ENCODE data around the gene ESRRA. TPM values are rescaled to one million over a fixed set of nuclear protein-coding genes. Genes with fewer than 3 reads are reported as not detected.
A peak's percentile ranks its signal among the peaks of the same experiment; 100 is the strongest.

Gene ESRRA
- total and polyA plus RNA-seq, 9 of the 15 experiments (the other 6 are each of a cell fraction or from before 2014, with no cell fraction given), result 0.27 to 89.7 (median 23.7) TPM

GRCh38 chr11:64268025-64268892 is 37.1 kb upstream of the ESRRA start (continued):
- TF ChIP-seq ZBTB7A (IDR thresholded peaks at IDR 0.05; ENCODE audit: borderline replicate concordance, control insufficient read depth, low read depth, low read length), result peak; percentile 7; the same call in 1 of the 2 replicates
- TF ChIP-seq CTBP1 (IDR thresholded peaks at IDR 0.05; ENCODE audit: borderline replicate concordance), result peak; percentile 35; the same call in 1 of the 2 replicates
- no peak for TF ChIP-seq TFE3 (CRISPR knock-in tag; IDR thresholded peaks at IDR 0.05)
- TF ChIP-seq NEUROD1 (IDR thresholded peaks at IDR 0.05; ENCODE audit: borderline replicate concordance, low read depth, low read length, partially characterized antibody), result peak; percentile 28
- no peak; the same call in 1 of the 2 replicates for TF ChIP-seq ZNF134 (CRISPR knock-in tag; conservative IDR thresholded peaks at IDR 0.05)
- TF ChIP-seq FOXJ2 (tag; IDR thresholded peaks at IDR 0.05), result no peak; the same call in 1 of the 2 replicates
- no peak for TF ChIP-seq TBP (optimal IDR thresholded peaks at IDR 0.05; ENCODE audit: low read depth, low read length)
- TF ChIP-seq BRCA1 (IDR thresholded peaks at IDR 0.05), result no peak
- 0 out of 2 replicates have a peak, but pooled peaks have one; percentile 37 for TF ChIP-seq BRCA1 (CRISPR knock-in tag; IDR thresholded peaks at IDR 0.05)
- peak; percentile 2; the same call in 1 of the 2 replicates for TF ChIP-seq ZNF592 (IDR thresholded peaks at IDR 0.05)
- no peak for TF ChIP-seq ETS2 (tag; IDR thresholded peaks at IDR 0.05; ENCODE audit: borderline replicate concordance, poor library complexity, severe bottlenecking)
- 0 out of 2 replicates have a peak, but pooled peaks have one; percentile 11 for TF ChIP-seq CREB1 (IDR thresholded peaks at IDR 0.05)
- TF ChIP-seq CREB1 (CRISPR knock-in tag; IDR thresholded peaks at IDR 0.05), result no peak
- TF ChIP-seq ZSCAN29 (IDR thresholded peaks at IDR 0.05), result peak; percentile 44; the same call in 1 of the 2 replicates
- TF ChIP-seq RBM39 (optimal IDR thresholded peaks at IDR 0.05; ENCODE audit: low read depth, low read length), result no peak
- no peak for TF ChIP-seq RB1 (IDR thresholded peaks at IDR 0.05; ENCODE audit: low read depth)
- TF ChIP-seq KDM2B (CRISPR knock-in tag; IDR thresholded peaks at IDR 0.05), result no peak
- no peak for TF ChIP-seq MYBL2 (IDR thresholded peaks at IDR 0.05; ENCODE audit: low read depth)
- TF ChIP-seq MYBL2 (CRISPR knock-in tag; IDR thresholded peaks at IDR 0.05; ENCODE audit: borderline replicate concordance), result no peak
- TF ChIP-seq BDP1 (IDR thresholded peaks at IDR 0.05; ENCODE audit: insufficient read depth, insufficient read length), result no peak
- TF ChIP-seq RCOR1 (IDR thresholded peaks at IDR 0.05; ENCODE audit: borderline replicate concordance in 1 of 2, low read depth in 2 of 2, low read length in 2 of 2), result peak; percentile 21 to 43; a peak in 1 of 4 replicates
- TF ChIP-seq ZFP1 (CRISPR knock-in tag; IDR thresholded peaks at IDR 0.05), result no peak
- peak; percentile 8; the same call in 1 of the 2 replicates for TF ChIP-seq POLR2H (tag; IDR thresholded peaks at IDR 0.05; ENCODE audit: low read depth)
- TF ChIP-seq NR2F6 (CRISPR knock-in tag; IDR thresholded peaks at IDR 0.05), result no peak
